Activated gamma-delta T cell (primary cell): ENCODE data around the gene KLF13.

Experiments used
- DNase-seq: peaks from one replicate; lab custom pipeline; 2025; lab: John Stamatoyannopoulos, UW

KLF13 gene

GRCh38 chr15:31381801-31382712 lies 55.4 kb downstream of the KLF13 start:
- DNase-seq, result no peak

GRCh38 chr15:31382713-31383045 lies 56.0 kb downstream of the KLF13 start:
- no peak for DNase-seq

DNA sequence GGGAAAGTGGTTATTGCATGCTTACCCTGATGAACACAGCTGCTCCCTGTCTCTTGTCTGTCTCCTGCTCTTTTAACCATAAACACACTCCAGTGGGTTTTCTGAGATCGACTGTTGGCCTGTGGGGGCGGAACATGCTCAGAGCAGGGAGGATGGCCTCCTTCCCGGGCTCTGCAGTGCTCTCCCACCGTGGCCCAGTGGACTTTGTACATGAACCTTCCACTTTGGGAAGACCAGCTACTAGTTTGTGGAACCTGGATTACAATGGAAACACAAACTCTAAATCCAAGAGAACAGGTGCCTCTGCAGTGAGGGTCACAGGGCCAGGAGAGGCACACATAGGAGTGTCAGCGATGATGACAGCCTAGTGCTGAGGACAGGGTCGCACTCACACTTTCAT lies 56.5 kb downstream of the KLF13 start:
- DNase-seq, result no peak

GRCh38 chr15:31384568-31384967 lies 57.9 kb downstream of the KLF13 start:
- DNase-seq, result no peak

DNA sequence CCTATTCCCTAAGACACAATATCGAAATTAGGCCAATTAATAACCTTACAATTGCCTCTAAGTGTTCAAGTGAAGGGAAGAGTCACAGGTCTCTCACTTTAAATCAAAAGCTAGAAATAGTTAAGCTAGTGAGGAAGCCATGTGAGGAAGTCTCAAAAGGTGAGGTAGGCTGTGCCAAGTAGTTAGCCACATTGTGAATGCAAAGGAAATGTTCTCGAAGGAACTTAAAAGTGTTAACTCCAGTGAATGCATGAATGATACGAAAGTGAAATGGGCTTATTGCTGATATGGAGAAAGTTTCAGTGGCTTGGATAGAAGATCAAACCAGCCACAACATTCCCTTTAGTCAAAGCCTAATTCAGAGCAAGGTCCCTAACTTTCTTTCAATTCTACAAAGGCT lies 59.1 kb downstream of the KLF13 start:
- no peak for DNase-seq

DNA sequence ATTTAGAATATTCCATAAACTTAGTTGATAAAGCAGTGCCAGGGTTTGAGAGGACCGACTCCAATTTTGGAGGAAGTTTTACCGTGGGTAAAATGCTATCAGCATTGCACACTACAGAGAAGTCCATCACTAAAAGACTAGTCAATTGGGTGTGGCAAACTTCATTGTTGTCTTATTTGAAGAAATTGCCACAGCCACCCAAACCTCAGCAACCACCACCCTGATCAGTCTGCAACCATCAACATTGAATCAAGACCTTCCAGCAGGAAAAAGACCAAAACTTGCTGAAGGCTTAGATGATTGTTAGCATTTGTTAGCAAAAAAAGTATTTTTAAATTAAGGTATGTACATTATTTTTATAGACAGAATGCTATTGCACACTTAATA lies 60.5 kb downstream of the KLF13 start:
- DNase-seq, result no peak

- DNase-seq, result no peak
Observed at GRCh38 chr15:31387479-31388118, 61.0 kb downstream of the KLF13 start.

- DNase-seq, result no peak
Observed at GRCh38 chr15:31389576-31389975, 62.9 kb downstream of the KLF13 start.

GRCh38 chr15:31390029-31390428 lies 63.4 kb downstream of the KLF13 start:
- no peak for DNase-seq

- DNase-seq, result no peak
Observed at GRCh38 chr15:31390777-31391486, 64.3 kb downstream of the KLF13 start.

- DNase-seq, result peak; percentile 78
Observed at GRCh38 chr15:31391687-31392671, 65.3 kb downstream of the KLF13 start.

GRCh38 chr15:31392761-31393401 lies 66.2 kb downstream of the KLF13 start:
- DNase-seq, result no peak

DNA sequence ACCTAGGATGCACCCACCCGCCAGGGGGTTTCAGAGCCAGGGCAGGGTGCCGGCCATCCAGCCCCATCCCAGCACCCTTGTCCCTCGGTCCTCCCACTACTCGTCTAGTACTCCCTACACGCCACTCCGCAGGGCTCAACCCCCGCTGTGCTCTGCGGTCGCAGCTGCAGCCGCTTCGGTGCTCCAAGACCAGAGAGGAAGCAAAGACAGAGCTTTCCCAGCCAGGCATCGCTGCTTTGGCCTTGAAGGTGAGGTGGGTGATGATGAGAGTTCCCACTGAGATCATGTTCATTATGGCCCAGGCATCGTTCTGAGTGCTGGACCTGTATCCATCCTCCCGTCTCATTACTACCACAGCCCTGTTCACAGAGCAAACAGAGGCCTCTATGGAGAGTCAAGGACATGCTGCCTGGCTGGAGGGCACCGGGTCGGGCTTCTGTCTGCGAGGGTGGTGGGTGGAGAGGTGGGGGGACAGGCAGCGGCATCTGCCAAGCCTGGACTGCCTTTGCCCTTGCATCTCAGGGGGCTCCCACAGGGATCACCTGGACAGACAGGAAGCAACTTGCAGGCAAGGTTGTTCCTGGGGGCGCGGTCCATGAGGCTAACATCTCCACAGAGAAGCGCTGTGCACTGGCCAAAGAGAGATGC lies 66.9 kb downstream of the KLF13 start:
- DNase-seq, result no peak

DNA sequence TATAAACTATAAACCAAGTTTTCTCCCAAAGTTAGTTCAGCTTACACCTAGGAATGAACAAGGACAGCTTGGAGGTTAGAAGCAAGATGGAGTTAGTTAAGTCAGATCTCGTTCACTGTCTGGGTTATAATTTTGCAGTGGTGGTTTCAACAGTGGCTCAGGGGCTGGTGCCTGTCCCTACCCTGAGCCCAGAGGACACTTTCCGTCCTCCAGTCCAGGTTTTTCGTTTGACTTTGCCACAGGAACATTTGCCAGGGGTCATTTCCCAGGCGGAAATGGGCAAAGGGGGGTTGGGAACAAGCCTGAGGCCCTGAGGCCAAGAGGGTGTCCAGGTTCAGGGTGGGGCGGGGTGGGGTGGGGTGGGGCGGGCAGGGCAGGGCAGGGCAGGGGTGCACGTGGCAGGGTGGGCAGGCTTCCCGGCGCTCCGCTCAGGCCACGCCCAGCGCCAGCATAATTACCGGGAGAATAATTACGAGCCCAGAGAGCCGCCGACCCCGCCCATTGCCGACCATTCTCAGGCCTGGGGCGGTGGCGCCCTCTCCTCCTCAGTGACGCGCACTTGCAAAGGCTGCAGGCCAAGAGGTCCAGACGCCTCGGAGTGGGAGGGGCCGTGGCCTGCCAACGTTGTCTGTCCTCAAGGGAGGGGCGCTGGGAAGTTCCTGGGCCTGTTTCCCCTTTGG lies 70.4 kb downstream of the KLF13 start:
- no peak for DNase-seq

GRCh38 chr15:31397851-31398661 lies 71.4 kb downstream of the KLF13 start:
- no peak for DNase-seq

- DNase-seq, result no peak
Observed at GRCh38 chr15:31398677-31399301, 72.2 kb downstream of the KLF13 start.

DNA sequence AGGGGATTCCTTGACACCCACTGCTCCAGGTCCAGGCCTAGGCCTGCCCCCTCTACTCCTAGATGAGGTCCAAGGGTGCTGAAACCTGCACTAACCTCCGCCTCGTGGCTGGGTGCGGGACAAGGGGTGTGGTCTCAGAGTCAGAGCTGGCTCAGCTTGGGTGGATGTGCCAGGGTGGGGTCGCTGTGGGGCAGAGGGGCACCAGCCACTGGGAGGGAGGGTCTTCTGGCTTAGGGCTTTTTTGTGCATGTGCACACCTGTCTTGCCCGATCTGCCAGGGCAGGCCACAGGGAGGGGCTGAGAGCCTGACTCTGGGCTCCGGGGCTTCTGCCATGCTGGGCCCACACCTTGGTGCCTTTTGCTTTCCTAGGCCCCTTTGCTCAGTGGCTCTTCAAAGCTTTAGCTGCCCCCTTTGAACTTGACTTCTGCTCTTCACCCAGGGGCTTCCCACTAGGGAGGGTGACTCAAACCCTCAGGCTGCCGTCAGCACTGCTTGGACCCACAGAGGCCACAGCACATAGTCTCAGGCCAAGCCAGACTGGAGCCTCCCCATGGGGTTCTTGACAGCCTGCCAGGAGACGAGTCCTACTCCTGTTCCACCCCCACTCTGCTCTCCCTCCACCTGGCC lies 73.0 kb downstream of the KLF13 start:
- no peak for DNase-seq

- no peak for DNase-seq
Observed at GRCh38 chr15:31400222-31400927, 73.7 kb downstream of the KLF13 start.
